GM12892 (cell line): ENCODE results near the gene MYH1.

Source experiments
- POLR2A ChIP-seq: IDR thresholded peaks from 2 replicates; pipeline ENCODE4 v1.6.1; 2011; ENCODE audit warnings: low read depth, low read length, control low read depth
- POLR2AphosphoS5 ChIP-seq: IDR thresholded peaks from 2 replicates; pipeline ENCODE4 v1.6.1; 2011; ENCODE audit warnings: low read depth, low read length, control low read depth
- TAF1 ChIP-seq: IDR thresholded peaks from 2 replicates; pipeline ENCODE4 v1.6.1; 2011; ENCODE audit warnings: low read depth, mild to moderate bottlenecking, control low read depth, low read length, borderline replicate concordance

DNA sequence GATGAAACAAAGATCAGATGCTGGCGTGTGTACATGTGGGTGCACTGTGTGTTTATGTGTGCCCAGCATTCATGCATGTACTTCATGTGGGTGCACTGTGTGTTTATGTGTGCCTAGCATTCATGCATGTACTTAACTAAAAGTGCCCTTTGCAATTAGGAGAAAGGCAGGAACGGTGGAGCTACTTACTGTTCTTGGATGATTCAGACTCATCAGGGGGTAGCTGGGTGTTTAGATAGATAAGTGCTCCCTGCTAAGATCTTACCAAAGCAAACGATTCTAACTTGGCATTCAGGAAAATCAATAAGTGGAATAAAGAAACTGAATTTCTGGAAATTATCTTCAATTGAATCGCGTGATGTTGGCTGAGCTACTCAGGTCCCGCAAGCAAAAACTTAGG lies 39.7 kb upstream of the MYH1 start:
- TF ChIP-seq POLR2A (no peak), TAF1 (no peak), POLR2AphosphoS5 (no peak)
